HG02610 (cell line): ENCODE results near the gene LPIN3.
"Not testable (repeated sequence)": the region's sequence is repeated elsewhere in the genome, so short reads cannot be mapped to it uniquely, and the experiment has no call there.

Source experiments
- ATAC-seq: cut with Tn5 transposase; IDR thresholded peaks from one replicate; pipeline ENCODE4 v1.9.1; 2021; ENCODE audit warnings: mild to moderate bottlenecking, moderate library complexity; ENCODE audit not compliant: unreplicated experiment

LPIN3 gene, protein sequence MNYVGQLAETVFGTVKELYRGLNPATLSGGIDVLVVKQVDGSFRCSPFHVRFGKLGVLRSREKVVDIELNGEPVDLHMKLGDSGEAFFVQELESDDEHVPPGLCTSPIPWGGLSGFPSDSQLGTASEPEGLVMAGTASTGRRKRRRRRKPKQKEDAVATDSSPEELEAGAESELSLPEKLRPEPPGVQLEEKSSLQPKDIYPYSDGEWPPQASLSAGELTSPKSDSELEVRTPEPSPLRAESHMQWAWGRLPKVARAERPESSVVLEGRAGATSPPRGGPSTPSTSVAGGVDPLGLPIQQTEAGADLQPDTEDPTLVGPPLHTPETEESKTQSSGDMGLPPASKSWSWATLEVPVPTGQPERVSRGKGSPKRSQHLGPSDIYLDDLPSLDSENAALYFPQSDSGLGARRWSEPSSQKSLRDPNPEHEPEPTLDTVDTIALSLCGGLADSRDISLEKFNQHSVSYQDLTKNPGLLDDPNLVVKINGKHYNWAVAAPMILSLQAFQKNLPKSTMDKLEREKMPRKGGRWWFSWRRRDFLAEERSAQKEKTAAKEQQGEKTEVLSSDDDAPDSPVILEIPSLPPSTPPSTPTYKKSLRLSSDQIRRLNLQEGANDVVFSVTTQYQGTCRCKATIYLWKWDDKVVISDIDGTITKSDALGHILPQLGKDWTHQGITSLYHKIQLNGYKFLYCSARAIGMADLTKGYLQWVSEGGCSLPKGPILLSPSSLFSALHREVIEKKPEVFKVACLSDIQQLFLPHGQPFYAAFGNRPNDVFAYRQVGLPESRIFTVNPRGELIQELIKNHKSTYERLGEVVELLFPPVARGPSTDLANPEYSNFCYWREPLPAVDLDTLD

DNA sequence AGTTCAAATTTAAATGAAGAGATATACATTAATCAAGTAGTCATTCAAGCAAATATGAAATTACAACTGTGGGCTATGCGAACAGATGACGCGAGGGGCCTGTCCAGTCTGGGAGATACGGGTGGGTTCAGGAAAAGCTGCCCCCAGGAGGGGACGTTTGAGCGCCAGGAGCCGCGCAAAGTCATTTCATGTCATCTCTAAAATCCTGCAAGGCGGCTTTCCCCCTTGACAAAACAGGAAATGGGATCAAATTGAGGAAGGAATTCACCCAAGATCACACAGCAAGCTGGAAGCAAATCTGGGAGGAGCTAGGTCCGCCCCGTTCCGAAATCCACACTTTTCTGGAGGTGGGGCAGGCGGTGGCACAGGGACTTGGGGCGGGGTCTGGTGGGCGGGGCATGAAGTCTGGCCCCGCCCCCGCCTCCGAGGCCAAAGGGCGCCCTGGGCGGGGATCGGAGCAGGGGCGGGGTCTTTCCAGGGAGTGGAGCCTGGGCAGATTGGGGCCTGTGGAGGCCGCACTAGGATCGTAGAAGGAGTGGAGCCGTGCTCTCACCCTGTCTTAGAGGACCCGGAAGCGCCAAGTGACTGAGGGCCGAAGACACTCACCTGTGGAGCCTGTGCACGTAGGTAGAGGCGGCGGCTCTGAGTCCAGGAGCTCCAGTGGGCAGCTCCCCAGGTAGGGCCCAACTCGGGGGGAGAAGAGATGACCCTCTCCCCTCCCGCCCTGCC lies at the start of gene LPIN3:
TSS of gene LPIN3 (plus strand) at position 495 of the 729 bp plus-strand sequence. CDS start 4,983 bp downstream, outside the sequence.
- peak; percentile 14 for ATAC-seq

DNA sequence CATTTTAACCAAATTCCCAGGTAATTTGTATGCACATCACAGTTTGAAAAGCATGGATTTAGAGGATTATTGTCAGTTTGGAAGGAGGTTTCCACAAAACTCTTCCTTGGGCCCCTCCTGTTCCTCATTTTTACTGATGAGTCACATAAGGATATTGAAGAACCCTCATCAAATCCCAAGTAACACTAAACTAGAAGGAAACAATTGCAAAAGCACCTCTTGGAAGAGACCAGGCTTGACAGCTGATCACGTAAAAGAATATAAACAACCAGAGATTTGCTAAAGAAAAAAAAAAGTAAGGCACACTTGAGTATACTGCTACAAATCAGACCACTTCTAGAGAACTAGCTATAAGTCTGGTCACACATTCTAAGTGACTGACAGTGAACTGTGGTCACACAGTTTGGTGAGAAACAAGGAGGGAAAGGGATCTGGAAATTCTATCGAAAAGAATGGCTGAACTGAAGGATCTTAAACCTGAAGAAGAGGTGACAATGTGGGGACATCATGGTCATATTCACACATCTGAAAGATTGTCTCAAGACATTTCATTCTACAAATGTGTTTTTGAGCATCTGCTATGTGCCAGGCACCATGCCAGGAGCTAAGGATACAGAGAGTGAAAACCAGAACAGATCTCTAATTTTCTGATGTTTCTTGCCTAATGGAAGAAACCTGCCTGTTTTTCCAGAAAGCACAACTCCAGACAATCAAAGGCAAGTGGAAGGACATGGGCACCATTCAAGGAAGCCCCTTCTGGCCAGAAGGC lies 47.2 kb upstream of the LPIN3 start:
- no peak for ATAC-seq

DNA sequence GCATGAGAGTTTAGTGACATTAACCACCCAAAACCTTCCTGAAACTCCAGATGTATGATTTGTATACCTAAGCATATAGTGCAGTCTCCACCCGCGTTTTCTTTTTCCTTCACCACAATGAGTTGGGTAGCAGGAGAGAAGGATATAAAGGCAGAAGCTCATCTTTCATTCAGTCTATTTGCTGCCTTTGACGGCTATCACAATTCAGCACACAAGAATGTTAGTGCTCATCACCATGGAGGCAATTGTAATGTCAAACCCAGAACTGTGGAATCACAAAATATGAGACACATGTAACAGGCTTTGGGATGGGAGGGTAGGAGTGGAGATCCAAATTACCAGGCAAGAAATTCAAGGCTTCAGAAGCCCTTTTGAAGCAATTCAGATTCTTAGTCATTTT lies 40.7 kb upstream of the LPIN3 start:
- no peak for ATAC-seq

DNA sequence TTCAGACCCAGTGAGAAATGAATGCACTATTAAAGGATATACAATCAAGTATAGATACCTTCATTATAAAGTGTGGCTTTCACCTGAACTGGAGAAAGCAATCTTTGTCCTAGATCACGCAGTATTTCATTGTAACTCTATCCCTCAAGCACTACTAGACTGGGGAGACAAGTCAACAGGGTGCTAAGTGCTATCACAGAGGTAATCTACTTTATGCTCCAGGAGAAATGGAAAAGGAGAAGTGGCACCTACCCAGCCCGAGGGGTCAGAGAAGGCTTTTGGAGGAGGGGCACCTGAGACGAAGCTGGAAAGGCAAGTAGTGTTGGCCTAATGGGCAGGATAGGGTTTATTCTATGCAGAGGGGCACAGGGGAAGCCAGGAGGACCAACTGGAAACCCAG lies 40.2 kb upstream of the LPIN3 start:
- no peak for ATAC-seq

DNA sequence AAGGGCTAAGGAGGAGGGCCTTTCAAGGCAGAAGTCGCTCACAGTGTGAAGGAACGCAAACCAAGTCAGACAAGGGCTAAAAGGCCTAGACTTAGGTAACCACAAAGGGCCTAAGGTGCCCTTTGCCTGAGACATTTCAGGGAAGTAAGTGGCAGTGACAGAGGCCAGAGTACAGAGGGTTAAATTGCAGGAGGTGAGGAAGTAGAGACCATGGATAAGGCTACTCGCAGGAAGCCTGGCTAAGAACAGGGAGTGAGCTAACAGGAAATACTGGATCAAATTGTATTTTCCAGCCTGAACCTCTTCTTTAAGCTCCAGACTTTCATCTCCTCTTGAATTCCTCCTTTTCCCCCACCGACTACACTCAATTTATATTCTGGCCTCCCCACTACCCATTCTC lies 39.7 kb upstream of the LPIN3 start:
- no peak for ATAC-seq

DNA sequence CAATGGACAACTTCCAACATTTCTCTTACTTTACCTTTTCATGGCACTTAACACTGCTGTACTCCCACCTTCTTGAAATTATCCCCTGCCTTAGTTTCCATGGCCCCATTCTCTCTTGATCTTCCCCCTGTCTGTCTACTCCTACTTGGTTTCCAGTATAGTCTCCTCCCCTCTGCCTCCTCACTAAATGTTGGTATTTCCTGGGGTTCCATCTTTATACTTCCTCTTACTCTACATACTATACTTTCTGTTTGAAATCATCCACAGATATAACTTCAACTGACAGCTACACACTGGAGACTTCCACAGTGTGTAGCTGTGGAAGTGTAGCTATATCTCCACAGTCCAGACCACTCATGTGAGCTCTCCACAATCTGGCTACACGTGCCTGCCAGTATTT lies 36.6 kb upstream of the LPIN3 start:
- no peak for ATAC-seq

DNA sequence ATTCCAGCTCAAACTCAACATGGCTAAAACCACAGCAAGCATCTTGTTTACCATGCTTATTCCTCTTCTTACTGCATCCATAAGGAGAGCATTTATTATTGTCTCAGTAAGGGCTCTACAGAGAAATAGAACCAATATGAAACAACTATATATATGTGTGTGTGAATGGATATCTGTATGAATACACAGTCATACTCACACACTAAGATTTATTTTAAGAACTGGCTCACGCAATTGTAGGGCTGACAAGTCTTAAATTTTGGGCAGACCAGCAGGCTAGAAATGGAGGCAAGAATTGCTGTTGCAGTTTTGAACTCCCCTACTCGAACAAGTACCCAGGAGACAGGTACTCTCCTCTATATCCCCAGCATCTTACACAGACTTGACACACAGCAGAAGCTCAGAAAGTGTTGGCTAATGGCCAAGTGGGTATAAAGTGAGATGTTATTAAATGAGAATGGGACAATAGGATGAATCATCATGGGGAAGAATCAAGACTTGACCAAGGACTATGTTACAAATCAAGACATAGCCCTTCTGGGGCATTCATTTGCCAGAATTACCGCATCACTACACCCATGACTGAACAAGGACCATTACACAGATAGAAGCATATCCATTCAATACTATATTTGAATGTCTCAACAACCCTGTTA lies 36.1 kb upstream of the LPIN3 start:
- ATAC-seq, result no peak

DNA sequence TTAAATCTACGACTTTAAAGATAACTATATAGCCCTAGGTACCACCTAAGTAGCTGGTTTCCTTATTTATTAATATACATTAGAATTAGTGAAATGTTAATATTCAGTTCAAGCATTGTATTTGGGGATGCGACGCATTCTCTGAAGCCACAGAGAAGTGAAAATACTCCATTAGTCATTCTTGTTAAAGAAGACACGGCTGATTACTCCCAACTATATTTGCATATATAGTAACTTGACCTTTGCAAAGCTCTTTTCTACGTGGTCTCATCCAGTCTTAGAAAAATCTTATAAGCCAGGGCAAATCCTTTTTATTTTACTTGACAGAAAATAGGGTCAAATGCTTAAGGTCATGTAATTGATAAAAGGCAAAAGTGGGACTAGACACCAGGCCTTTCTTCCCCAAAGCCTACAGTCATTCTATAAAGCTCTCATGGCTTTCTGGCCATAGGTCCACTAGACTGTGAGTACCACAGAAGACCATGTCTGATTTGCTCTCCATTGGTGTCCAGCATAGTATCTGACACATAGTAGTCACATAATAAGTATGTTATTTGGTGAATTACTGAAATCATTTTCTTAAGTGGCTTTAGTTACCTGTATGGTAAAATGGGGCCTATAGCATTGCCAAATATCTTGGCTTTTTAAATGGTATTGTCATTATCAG lies 34.4 kb upstream of the LPIN3 start:
- ATAC-seq, result peak; percentile 85

DNA sequence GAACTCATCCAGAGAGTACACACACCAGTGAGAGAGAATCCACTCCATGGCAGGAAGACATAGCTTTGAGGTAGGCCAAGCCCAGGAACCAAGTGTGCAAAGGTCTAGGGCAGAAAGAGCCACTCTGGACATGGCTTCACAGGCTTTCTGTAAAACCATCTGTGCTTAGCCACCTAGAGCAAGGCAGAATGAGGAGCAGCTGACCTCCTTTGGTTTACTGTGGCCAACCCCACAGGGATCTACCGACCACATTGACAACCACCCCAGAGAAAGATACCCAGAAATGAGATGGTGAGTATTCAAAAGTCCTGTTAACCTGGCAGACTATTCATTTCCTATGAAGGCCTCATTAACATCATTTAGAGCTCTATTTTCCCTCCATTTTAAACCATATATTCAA lies 33.6 kb upstream of the LPIN3 start:
- ATAC-seq, result no peak

DNA sequence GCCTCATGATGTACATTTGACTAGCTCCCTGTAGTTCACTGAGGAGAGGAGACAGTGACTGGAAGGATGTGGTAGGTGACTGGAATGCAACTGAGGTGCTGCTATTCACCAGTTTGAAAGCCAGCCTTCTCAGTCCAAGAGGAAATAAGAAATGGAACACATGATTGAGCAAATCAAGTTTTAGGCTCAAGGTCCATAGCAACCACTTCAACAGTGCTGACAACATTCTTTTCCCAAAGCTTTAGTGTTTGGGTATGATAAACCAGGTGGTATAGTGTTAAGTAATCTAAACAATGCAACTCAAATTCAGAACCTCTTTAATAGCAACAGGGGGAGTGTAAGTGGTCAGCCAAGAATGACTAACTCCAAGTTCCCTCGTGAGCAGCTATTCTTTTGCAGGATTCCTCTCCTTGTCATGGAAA lies 32.3 kb upstream of the LPIN3 start:
- no peak for ATAC-seq

DNA sequence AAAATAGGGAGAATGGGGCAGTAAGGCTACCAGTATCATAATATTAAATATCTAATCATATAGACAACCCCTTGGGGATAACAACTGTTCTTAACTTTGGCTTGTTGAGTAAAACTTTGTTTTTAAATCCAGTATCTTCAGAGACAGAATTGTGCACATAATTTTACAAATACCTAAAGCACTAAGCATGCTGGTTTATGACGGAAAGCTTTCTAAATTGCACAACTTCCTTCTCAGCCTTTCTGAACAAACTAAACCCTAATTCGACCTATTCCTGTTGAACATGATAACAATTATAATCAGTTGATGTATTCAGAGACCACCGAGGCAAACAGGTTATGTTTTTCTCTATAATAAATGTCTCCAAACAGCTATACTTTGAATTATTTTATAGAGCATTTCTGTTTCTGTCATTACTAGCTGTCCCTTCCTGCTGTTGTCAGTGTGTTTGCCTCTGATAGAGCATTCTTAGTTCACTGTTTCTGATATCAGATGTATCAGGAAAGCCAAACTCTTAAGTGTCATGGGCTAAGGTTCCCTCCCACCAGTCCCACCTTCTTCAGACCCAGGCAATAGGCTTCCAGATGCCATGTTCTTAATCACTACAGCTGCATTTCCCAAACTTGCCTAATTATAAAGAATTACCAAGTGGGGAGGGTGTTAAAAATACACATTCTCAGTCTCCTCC lies 31.8 kb upstream of the LPIN3 start:
- ATAC-seq, result no peak

DNA sequence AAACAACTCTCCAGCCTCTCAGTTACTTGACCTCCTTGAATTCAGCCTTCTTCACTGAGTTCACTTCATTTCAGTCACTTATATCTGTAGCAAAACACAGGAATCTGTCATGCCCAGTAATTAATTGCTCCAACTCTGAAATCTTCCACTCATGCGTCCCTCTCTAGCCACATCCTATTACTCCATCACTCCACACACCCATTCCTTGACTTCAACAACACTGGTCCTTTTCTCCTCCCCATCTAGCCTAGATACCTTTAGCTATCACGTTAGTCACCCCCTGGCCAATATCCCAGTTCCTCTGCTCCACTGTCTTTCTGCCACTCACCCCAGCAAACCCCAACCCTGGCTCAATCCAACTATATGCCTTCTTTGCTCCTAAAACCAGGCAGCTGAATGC lies 30.8 kb upstream of the LPIN3 start:
- no peak for ATAC-seq

DNA sequence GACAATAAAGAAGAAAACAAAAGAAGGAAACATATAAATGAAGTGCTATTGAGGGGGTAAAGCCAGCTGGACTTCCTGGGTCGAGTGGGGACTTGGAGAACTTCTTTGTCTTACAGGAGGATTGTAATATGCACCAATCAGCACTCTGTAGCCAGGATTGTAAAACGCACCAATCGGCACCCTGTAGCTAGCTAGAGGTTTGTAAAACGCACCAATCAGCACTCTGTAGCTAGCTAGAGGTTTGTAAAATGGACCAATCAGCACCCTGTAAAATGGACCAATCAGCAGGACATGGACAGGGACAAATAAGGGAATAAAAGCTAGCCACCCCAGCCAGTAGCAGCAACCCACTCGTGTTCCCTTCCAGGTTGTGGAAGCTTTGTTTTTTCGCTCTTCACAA lies 28.6 kb upstream of the LPIN3 start:
- not testable (repeated sequence) for ATAC-seq

DNA sequence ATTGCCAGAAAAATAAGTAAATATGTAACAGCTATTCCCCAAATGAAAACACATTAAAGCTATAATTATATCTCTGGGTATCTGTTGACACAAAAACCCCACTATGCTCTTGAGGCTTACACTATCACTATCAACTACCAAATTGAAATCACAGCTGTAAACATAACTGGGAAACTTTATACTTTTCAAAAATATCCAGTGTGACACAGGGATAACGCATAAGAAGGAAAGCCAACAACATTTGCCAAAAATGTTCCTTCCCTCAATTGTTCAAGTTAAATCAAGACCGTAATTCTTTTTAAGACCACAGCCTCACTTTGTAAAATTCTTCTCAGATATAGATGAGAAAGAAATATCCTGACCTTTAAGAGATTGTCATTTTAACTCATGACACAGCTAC lies 26.2 kb upstream of the LPIN3 start:
- ATAC-seq, result no peak

DNA sequence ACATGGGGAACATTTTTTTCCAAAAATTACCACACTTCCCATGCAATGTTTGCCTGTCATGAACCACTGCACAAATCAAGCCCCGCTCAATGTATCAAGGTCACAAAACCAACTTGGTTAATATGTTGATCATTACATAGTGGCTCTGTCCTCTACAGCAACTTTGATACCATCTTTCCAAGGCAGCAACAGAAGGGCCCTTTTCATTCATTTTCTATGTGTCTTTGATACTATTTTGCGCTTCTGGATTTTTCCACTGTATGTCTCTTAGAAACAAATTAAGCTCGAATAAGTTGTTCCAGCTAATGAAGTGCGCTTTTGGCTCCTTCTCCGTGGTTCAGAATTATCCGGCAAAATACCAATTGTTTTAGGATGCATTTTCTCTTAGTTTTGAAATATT lies 24.6 kb upstream of the LPIN3 start:
- no peak for ATAC-seq

DNA sequence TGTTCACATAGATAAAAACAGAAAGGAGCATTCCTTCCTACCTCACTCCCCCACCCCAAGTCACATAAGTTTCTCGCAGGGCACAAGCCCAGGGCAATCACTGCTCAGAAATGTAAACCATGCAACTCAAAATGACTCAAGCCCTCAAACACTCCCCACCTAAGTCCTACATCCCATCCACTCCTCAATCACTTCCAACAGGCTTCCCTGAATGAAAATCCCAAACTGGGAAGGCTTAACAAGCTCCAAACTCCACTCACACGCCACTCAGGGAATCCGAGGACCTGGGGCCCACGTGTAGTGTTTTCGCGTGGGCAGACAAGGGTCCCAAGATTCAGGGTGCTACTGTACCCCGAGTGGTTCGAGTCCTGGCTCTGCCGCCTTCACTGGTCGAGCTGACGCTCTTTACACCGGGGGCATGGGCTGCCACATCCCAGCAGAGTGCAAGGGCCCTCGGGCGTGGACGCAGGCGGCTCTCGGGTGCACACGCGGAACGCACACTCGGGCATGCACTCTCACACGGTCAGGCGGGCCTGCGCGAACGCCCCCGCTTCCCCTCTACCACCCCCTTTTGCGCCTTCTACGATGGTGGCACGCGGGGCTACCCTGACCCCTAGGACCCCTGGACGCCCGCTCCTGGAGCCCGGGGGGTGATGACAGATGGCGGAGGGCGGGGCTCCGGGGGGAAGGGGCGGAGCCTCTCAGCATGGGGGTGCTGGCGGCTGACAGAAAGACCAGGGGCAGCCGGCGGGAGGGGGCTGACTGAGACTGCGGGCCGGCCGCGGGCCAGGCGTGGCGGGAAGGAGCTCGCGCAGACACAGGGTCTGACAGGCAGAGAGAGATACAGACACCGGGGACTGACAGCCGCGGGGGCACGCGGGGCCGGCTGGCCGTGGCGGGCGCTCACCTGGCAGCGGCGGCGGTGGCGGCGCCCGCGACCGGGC lies 23.7 kb upstream of the LPIN3 start:
- peak; percentile 67 for ATAC-seq

DNA sequence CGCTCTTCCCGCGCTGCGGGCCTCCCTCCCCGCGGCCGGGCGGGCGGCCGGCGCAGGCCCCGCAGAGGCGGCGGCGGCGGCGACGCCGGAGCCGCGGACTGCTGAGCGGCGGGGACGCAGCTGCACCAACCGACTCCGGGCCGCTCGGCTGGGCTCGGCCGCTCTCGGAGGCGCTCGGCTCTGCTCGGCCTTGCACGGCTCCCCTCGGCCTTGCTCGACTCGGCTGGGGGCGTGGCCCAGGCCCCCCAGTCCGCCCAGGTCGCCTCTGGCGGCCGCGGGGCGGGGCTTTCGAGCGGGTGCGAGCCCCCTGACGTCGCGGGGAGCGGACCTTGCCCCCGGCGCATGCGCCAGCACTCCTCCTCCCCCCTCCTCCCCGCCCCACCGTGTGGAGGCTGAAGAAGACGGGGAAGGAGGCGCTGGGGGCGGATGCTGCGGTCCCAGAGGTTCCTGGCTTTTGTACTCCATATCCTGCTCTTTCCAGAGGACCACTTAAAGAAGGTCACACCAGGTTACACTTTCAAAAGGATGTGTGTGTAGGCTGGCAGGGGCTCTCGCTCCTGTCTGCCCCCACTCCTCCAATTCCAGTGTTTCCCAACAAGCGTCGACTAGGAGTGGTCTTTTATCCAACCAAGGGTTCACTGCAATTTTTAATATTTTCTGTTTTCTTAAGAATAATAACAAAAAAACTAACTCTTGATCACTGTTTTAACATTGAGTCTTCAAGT lies 22.9 kb upstream of the LPIN3 start, which contains the start of gene ZHX3:
TSS of gene ZHX3 (minus strand) at position 186 of the 725 bp plus-strand sequence. CDS start 112,815 bp downstream, outside the sequence.
- ATAC-seq, result peak; percentile 98
